ENCODE results near the gene PCMTD2.

PCMTD2 gene

GRCh38 chr20:64242003-64242796, 13.3 kb upstream of the PCMTD2 start:
- TF ChIP-seq POLR2AphosphoS5 (IDR thresholded peaks at IDR 0.05; ENCODE audit: low read depth, low read length) = no peak
- no peak for TF ChIP-seq REST (IDR thresholded peaks at IDR 0.05; ENCODE audit: insufficient read depth in 1 of 2, low read depth in 2 of 2, low read length in 2 of 2)
- TF ChIP-seq SIN3A (IDR thresholded peaks at IDR 0.05; ENCODE audit: borderline replicate concordance, insufficient read depth, low read length) = no peak
- TF ChIP-seq FOXP2 (optimal IDR thresholded peaks at IDR 0.05; ENCODE audit: borderline replicate concordance, extremely low read depth, extremely low read length, insufficient read depth) = no peak
- TF ChIP-seq TAF1 (IDR thresholded peaks at IDR 0.05; ENCODE audit: borderline replicate concordance, insufficient read depth, low read length) = no peak

- no peak for TF ChIP-seq REST (IDR thresholded peaks at IDR 0.05; ENCODE audit: insufficient read depth in 1 of 2, low read depth in 2 of 2, low read length in 2 of 2)
- TF ChIP-seq TAF1 (IDR thresholded peaks at IDR 0.05; ENCODE audit: borderline replicate concordance, insufficient read depth, low read length) = no peak
- TF ChIP-seq SIN3A (IDR thresholded peaks at IDR 0.05; ENCODE audit: borderline replicate concordance, insufficient read depth, low read length) = no peak
- no peak for TF ChIP-seq POLR2AphosphoS5 (IDR thresholded peaks at IDR 0.05; ENCODE audit: low read depth, low read length)
- no peak for TF ChIP-seq FOXP2 (optimal IDR thresholded peaks at IDR 0.05; ENCODE audit: borderline replicate concordance, extremely low read depth, extremely low read length, insufficient read depth)
Observed at GRCh38 chr20:64242797-64243475, 12.6 kb upstream of the PCMTD2 start.

- no peak for TF ChIP-seq REST (IDR thresholded peaks at IDR 0.05; ENCODE audit: insufficient read depth in 1 of 2, low read depth in 2 of 2, low read length in 2 of 2)
- TF ChIP-seq TAF1 (IDR thresholded peaks at IDR 0.05; ENCODE audit: borderline replicate concordance, insufficient read depth, low read length) = no peak
- no peak for TF ChIP-seq FOXP2 (optimal IDR thresholded peaks at IDR 0.05; ENCODE audit: borderline replicate concordance, extremely low read depth, extremely low read length, insufficient read depth)
Observed at GRCh38 chr20:64244281-64244805, 11.2 kb upstream of the PCMTD2 start.

- TF ChIP-seq SIN3A (IDR thresholded peaks at IDR 0.05; ENCODE audit: borderline replicate concordance, insufficient read depth, low read length) (no peak), REST (IDR thresholded peaks at IDR 0.05; ENCODE audit: insufficient read depth in 1 of 2, low read depth in 2 of 2, low read length in 2 of 2) (no peak), FOXP2 (optimal IDR thresholded peaks at IDR 0.05; ENCODE audit: borderline replicate concordance, extremely low read depth, extremely low read length, insufficient read depth) (no peak), POLR2AphosphoS5 (IDR thresholded peaks at IDR 0.05; ENCODE audit: low read depth, low read length) (no peak), TAF1 (IDR thresholded peaks at IDR 0.05; ENCODE audit: borderline replicate concordance, insufficient read depth, low read length) (no peak)
Observed at GRCh38 chr20:64244870-64245603, 10.5 kb upstream of the PCMTD2 start.

Measured in PFSK-1 (cell line).